Activated T-helper 1 cell treated with anti-CD3 and anti-CD28 coated beads, Interleukin-2, amount 50 U/mL, for 16 hours (primary cell): ENCODE results near the gene EMC10.

Source experiments
- DNase-seq, 2 donors: peaks; one replicate each; pipeline ENCODE4 v3.0.0-alpha.2; 2020; ENCODE audit warnings: low read depth in 1 of 2, low spot score in 1 of 2

Gene EMC10

DNA sequence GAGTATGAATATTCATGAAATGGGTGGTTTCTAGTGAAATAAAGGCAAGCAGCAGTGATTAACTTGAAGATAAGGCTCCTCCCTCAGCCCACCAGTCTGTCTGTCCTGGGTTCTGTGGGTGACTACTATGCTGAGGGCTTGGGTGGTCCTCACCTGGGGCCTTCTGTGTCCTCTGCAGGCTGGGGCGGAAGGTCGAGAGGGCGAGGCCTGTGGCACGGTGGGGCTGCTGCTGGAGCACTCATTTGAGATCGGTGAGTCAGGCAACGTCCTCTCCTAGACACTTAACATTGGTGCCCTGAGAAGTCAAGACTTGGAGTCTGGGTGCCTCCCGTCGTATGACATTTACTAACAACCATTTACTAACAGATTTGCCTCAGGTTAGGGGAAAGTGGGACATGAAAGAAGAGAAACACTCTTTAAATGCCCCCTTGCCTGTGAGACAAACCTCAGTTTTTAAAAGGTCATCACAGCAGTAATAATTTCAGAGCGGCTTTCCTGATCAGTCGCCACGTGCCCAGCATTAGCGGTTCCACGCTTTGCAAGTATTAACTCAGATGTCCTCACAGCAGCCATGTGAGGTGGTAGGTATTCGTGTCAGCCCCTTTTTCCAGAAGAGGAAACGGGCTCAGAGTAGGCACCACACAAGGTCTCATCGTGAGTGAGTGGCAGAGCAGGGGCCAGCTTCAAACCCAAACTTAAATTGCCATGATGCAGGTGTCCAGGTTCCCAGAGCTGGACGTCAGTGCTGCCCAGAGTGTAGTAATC lies 1.6 kb downstream of the EMC10 start:
- no peak for DNase-seq

DNA sequence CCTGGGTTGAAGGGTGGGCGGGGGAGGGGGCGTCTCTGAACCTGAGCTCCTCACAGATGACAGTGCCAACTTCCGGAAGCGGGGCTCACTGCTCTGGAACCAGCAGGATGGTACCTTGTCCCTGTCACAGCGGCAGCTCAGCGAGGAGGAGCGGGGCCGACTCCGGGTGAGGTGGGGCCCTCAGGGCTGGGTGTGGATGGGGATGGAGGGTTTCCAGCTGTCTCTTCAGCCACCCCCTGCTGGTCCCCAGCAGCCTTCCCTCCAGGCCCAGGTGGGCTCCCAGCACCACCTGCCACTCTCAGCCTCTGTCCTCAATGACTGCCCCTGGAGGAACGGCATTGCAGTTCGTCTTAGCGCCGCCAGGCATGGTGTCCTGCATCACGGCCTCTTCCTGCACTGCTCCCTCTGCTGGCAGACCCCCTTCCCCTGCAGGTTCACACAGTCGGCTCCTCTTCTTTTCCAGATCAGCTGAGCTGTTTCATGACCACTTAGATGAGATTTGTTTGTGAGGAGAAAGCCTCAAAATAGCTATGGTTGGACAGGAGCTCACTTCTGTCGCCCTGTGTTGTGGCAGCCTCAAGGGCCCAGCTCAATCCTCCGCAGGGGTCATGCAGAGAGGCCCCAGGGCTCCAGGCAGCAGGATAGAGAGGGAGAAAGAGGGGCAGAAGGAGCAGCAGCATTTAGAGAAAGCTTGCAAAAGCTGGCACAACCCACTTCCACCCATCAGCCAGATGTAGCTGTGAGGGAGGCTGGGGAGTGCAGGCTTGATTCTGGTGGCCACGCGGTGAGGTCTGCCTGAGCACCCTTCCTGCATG lies 2.8 kb downstream of the EMC10 start:
- no peak for DNase-seq

DNA sequence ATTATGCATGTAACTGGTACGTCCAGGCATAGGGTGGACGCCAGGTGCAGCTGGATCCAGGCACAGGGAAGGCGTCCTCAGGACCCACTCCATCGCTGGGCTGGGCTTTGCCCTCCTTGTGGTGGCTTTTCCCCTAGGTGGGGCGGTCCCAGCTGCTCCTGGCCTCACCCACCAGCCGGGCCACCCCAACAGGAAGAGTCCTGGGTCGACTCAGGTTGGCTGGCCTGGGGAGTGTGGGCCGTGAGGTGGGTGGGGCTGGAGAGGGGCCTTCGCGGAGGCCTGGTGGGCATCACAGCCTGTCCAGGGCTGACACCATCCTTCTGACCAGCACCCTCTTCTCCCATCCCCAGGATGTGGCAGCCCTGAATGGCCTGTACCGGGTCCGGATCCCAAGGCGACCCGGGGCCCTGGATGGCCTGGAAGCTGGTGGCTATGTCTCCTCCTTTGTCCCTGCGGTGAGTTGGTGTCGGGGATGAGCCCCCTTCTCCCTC lies 3.5 kb downstream of the EMC10 start:
- no peak for DNase-seq

DNA sequence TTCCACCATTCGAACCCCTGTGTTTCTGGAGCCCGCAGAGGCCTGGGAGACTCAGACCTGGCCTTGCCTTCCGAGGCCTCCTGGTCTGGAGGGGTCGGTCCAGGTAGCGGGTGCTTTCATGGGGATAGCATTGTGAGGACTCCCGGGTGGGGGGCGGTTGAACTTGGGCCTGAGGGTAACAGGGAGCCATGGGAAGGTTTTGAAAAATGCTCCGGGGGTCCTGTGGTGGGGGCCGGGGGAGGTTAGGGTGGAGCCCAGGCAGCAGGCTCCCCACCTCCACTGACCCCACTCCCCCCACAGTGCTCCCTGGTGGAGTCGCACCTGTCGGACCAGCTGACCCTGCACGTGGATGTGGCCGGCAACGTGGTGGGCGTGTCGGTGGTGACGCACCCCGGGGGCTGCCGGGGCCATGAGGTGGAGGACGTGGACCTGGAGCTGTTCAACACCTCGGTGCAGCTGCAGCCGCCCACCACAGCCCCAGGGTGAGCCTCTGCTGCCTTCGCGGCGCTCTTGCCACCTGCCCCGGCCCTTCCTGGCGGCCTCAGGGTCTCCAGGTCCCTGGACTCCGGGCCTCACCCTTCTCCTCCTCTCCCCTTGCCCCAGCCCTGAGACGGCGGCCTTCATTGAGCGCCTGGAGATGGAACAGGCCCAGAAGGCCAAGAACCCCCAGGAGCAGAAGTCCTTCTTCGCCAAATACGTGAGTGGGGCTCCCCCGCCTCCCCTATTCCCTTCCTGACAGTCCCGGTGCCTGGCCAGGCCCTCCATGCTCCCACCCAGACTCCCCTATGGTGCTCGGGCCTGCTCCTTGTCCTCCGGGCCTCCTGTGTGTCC lies 4.2 kb downstream of the EMC10 start:
- DNase-seq: no peak

DNA sequence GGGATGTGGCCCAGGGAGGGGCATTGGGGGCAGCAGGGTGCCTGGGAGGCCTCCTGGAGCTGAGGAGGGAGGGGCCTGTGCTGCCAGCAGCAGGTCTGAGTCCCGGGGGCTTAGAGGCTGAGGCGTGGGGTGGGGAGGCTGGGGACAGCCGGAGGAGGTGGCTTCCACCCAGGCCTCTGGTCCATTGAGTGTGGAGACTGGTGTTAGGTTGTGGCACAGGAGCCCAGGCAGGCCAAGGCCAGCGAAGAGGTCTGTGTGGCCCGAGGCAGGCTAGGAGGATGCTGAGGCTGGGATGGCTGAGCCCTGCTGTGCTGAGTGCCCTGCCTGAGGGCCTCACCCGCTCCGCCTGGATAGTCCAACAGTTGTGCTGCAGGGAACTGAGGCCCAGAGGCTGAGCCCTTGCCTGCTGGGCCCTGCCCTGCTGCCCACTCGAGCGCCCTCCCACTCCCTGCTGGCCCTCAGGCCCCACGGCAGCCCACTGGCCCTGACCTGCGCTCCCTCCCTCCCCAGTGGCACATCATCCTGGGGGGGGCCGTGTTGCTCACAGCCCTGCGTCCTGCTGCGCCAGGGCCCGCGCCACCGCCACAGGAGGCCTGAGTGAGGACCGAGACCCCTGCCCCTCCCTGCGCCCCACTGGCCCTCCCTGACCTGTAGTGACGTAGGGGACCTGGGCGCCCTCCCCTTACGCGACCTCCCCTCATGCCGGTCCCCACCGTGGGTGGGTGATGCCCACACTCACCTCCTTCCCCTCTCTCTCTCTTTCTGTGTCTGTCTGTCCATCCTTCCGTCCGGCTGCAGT lies 5.2 kb downstream of the EMC10 start:
- no peak for DNase-seq

DNA sequence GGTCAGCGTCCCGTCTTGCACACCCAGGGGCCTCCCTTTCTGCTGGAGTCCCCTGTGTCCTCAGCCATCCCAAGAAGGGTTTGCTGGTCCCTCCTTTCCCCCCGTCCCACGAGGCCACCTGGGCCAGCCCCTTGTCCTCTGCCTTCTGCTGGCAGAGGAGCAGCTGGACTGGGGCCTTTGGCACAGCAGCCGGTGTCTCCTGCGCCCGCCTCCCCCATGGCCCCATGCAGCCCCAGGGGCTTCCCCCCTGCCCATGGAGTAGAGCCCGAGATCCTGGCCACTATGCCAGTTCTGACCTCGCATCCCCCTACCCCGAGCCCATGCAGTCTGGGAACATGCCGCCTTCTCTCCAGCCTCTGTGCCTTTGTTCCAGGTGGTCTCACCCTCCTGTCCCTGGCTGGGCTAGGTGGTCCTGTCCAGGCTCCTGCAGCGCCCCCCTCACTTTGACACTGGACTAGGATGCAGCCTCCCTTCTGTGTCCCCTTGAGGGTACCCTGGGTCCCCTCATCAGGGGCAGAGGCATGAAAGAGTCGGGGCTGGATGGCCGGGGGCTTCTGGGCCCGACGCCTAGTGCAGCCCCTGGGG lies 6.1 kb downstream of the EMC10 start:
- DNase-seq: no peak

DNA sequence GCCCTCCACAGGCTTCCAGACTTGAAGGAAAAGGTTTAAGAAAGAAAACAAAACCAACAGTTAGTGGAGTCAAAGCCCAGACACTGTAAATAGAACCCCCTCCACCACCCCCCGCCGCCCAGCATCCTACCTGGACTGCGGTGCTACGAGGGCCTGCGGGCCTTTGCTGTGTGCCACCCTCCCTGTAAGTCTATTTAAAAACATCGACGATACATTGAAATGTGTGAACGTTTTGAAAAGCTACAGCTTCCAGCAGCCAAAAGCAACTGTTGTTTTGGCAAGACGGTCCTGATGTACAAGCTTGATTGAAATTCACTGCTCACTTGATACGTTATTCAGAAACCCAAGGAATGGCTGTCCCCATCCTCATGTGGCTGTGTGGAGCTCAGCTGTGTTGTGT lies 6.6 kb downstream of the EMC10 start:
- DNase-seq: no peak

DNA sequence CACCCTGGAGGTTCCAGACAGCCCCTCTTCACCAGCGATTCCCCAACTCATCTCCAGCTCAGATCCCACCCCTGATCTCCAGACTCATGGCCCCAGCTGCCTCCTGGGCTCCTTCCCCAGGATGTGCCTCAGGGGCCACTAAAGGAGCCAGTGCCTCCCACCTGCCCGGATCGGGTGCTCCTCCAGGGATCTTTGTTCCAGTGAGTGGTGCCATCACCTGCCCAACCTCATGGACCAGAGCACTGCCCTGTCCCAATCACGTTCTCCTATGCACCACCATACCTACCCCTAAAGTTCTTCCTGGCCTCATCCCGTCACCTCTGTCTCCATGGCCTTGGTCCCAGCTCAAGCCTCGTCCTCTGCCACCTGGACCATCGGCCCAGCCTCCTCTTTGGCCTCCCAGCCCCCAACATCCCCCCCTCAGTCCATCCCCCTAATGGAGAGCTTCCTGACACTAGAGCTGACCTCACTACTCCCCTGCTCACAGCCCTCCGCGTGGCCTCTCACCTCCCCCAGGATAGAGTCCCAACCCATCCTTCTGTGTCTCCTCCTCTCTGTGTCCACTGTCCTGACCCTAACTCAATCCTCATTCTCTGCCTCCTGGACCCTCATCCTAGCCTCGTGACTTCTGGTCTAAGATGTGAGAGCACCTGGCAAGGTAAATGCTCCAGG lies 9.1 kb downstream of the EMC10 start:
- DNase-seq: no peak

DNA sequence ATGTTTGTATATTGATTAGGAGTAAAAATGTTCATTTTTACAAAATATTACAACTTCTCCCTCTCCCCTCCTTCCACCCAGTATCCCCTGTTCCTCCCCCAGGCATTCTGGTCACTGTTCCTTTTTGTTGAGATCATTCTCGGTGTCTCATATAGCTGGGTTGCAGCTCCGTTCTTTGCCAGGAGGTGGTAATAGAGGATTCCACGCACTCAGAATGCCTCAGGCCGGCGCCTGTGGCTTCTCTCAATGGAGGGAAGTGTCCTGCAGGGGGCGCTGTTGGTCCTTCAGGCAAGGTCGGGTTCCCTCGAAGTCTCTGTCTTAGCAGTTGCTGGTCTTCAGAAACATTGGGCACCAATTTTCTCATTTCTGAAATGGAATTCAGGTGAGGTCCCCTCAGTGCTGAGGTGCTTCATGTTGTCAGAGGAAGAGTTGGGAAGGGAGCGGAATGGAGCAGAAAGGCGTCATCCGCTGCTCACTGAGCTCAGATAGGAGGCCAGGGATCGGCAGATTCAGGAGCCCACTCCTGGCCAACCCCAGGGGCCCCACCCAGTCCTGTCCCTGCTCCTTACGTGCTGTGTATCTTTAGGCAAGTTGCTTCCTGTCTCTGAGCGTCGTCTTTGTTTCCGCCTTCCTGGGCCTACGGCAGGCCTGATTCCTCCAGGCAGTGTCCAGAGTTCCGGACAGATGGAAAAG lies 10.7 kb downstream of the EMC10 start:
- no peak for DNase-seq

DNA sequence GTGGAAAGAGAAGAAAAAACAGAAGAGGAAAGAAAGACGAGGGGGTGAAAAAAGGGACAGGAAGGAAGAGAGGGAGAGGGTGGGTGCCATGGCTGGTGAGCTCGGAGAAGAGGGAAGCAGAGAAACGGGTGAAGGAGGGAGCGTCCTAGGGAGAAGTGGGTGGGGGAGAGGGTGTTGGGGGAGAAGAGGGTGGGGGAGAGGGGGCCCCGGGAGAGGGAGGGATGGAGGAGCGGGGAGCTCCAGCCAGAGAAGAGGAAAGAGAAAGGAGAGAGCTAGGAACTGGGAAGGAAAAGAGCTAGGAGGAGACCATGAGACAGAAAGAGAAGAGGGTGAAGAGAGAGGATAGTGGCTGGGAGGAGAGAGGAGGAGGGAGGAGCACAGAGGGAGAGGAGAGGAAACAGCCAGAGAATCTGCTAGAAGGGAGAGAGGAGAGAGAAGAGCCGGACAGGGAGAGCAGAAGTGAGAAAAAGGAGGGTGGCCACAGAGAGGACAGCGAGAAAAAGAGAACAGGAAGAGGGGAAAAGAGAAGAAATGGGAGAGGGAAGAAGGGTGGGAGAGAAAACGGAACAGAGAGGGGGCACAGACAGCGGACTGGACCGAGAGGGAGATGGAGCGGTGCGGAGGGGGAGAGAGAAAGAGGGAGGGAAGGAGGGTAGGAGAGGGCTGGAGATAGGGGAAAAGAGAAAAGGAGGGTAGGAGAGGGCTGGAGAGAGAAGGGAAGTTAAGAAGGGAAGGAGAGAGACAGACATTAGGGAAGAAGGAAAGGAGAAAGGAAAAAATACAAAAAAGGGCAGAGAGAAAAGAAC lies 12.3 kb downstream of the EMC10 start:
- no peak for DNase-seq

DNA sequence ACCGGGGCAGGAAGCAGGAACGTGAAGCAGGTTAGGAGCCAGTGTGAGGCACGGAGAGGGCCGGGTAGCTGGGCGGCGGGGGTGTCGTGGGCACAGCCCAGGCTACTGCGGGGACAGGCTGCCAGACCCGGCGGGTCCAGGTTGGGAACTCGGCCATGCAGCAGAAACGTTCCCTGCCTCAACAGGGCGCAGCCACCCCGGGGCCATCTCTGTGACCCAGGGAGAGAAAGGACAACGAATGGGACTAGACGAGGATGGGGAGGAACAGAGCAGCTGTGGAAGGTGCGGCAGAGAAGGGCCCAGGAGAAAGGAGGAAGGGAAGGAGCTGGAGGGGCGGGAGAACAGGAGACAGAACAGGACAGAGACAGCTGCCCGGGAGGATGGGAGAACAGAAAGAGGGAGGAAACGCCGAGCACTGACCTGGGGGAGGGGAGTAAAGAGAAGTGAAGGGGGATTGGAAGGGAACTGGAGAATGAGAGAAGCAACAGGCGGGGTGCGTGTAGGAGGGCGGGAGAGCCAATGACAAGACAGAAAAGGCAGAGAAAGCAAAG lies 13.2 kb downstream of the EMC10 start:
- no peak for DNase-seq

DNA sequence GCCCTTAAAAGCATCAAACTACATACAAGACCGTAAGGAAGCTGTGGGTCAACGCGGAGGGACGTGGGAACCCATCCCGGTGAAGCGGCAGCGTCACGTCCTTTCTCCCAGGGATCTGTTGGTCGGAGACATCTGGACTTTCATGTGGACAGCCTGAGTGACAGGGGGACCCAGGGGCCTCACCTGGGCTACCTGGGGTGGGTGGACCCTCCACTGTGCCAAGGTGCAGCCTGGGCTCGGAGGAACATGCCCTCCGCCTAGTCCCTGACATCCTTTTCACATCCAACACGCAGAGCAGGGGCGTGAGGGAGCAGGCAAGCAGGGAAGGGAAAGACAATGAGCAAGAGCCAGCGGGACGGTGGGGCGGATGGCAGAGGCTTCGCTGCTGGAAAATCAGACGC lies 14.1 kb downstream of the EMC10 start:
- no peak for DNase-seq

DNA sequence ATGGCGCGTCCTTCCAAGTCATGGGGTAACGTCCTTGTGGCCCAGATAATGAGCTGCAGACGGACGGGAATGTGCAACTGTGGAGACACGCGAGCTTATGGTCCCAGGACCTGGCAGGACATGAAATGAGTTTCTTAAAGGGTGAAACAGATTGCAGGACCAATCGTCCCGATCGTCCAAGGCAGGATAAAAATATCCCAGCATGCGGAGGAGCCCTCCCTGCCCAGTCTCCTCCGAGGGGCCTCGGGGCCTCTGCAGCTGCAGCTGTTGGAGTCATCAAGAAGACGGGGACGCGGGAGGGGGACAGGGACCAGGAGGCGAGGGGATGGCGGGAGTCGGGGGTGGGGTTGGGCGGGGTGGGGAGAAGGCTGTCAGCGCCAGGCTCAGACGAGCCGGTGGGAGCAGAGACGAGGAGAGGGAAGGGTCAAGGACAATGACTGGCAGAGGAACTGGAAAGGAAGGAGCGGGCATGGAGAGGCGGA lies 14.7 kb downstream of the EMC10 start:
- DNase-seq: no peak

DNA sequence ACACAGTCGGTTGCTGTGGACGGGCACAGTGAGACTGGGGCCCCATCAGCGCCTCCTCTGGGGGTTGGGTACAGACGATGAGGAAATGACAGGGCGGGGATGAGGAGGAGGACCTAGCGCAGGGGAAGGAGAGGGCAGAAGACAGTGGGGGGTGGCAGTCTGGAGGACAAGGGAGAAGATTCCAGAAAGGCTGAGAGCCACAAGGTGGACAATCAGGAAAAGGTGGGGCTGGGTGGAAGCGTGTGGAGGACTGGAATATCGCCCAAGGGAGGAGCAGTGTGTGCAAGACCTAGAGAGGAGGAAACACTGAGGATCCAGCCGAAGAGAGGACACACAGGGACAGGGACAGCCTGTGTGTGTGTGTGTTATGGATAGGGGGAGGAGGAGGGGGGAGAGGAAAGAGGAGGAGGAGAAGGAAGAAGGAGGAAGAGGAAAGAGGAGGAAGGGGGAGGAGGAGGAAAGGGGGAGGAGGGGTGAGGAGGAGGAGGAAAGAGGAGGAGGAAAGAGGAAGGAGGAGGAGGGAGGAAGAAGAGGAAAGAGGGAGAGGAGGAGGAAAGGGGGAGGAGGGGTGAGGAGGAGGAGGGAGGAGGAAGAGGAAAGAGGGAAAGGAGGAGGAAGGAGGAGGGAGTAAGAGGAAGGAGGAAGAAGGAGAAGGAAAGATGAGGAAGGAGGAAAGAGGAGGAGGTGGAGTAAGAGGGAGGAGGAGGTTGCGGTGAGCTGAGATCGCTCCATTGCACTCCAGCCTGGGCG lies 16.2 kb downstream of the EMC10 start:
- DNase-seq: no peak

DNA sequence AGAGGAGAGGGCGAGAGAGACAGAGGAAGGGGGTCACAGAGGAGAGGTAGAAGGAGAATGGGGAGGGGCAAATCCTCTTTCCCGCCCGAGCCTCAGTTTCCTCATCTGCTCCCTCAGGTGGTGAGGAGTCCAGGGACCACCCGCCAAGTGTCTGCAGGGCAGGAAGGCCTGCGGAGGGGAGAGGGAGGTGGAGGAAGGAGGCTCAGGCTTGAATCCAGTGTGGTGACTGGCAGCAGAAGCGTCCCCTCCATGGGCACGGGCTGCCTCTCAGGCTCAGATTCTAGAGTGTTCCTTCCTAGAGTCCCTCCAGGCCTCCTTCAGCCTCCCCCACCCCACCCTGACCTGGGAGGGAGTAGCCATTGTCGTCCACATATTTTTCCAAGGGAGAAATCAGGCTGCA lies 16.9 kb downstream of the EMC10 start:
- no peak for DNase-seq

DNA sequence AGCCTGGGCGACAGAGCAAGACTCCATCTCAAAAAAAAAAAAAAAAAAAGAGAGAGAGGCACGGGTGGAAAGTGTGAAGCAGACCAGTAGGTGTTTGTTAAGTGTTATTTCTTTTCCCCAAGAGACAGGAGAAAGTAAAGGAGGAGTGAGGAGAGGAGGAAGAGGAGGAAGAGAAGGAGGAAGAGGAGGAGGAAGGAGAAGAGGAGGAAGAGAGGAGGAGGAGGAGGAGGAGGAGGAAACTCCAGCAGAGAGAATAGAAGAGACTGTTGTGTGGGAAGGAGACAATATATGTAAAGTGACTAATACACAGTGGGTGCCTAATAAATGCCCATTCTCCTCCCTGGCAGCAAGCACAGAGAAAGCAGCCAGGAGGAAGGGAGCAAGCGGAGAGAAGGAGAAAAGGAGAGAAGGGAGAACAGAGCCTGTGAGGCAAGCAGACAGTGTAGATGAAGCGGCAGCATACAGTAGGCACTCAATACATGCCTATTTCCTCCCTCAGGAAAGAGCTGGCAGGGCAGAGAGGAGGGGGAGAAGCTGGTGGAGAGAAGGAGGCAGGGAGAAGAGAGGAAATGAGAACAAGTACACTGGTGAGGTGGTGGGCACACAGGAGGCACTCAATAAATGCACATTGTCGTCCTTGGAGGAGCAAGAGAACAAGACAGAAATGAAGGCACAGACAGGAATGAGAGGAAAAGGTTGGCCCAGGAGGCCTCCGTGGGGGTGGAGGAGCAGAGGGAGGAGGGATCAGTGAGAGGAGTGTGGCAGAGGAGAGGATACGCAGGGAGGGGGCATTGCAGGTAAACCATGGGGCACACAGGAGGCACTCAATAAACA lies 18.1 kb downstream of the EMC10 start:
- no peak for DNase-seq
